GM15510 (cell line): ENCODE measurements around the gene LYRM9.

Experiments
- POLR2A ChIP-seq: IDR thresholded peaks from 3 replicates; pipeline ENCODE4 v1.6.1; 2011; ENCODE audit warnings: borderline replicate concordance; ENCODE audit not compliant: insufficient read length; ENCODE audit errors: extremely low read depth

The LYRM9 gene

GRCh38 chr17:27895123-27895895, 2.1 kb upstream of the LYRM9 start:
- no peak for TF ChIP-seq POLR2A

- TF ChIP-seq POLR2A, result no peak
These were observed 807 bp upstream of the LYRM9 start for GRCh38 chr17:27893841-27894503.

DNA sequence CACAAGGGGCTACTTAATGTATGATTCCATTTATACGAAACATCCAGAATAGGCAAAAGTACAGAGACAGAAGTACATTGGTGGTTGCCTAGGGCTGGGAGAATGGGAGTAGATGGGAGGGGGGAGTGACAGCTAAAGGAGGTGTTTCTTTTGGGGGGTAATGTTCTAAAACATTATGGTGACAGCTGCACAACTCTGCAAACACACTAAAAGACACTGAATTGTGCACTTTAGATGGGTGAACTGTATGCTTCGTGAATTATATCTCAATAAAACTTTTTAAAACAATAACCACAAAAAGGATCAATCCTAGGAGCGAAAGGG, 661 bp downstream of the LYRM9 start:
- TF ChIP-seq POLR2A, result no peak

- no peak for TF ChIP-seq POLR2A
These were observed 1.3 kb downstream of the LYRM9 start for GRCh38 chr17:27891841-27892240.

DNA sequence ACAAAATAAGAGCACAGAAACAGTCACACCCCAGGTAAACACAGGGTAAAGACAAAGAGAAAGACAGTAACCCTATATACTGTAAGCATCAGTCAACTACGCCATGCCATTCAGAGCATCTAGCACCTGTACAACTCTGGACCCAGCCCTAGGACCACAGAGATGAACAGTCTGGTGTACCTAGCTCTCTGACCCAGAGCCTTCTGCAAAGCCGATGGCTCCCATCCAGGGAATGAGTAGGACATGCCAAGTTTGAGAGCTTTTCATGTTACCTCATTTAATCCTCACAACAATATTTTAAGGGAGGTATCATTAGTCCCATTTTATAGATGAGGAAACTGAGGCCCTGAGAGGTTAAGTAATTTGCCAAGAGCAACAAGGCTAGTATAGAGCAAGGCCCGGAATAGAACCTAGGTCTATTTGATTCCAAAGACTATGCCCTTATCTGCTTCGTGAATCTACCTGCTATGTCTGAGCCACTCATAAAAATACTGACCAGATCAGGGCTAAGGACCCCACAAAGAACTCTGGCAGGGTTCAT, 3.4 kb downstream of the LYRM9 start:
- TF ChIP-seq POLR2A, result no peak

DNA sequence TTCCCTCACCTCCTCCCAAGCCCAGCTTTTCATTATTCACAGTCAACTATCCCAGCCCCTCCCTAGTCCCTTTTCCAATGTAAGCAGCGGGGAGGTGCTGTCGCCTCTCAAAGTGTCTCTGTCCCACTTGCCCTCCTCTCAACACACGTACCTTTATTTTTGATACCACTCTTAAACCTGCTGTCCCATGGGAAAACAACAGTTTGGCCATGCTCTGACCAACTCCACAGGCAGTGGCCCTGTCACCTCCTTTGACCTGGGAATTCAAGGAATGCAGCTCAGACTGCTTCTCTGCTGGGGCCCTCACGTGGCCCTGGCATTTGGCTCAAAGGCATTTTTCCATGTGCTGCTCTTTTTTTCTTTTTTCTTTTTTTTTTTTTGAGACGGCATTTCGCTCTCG, 4.2 kb downstream of the LYRM9 start:
- no peak for TF ChIP-seq POLR2A

DNA sequence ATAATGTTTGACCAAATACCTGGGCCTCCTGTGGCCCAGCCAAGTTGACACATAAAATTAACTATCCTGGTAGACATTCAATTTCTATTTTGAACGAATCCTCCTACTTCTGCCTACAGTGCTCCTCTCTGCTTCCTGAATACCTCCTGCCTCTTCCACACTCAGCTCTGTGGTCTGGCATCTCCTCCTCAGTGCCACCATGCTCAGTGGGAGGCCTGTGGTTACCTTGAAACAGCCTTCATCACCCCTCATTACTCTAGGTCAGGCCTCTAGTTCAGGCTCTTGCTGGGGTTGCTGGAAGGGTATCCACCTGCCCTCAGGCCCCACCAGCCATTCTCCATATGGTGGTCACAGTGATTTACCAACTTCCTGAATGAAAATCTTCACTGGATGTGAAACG, 5.1 kb downstream of the LYRM9 start:
- TF ChIP-seq POLR2A, result no peak

DNA sequence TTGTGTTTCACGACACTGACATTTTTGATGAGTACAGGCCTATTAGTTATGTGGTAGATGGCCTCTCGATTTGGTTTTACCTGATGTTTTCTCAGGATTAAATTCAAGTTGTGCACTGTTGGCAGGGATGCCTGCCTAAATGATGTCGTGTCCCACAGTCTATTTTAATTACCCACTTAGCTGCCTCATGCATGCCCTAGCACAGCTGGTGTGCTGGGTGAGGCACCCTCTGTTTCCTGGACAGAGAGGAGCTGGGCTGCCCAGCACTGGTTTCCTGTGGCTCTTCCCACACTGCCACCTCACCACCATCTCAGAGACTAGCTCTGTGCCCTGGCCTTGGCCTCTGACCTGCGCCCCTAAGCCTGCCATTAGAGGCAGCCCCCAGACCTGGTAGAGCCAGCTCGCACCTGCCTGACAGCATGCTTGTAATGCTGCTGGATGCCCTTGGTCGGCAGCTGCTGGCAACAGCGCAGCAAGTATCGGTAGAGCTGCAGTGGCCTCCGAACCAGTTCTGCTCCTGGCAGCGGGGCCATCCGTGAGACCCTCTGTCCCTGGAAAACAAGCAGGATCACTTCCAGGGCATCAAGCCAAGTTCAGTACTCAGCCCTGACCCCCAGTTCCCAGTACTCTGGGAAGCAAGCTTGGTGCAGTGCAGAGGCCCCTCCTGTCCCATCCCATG, 10.9 kb downstream of the LYRM9 start:
- no peak for TF ChIP-seq POLR2A

- TF ChIP-seq POLR2A, result no peak
These were observed 13.1 kb downstream of the LYRM9 start for GRCh38 chr17:27879987-27880608.

GRCh38 chr17:27878776-27879562, 14.2 kb downstream of the LYRM9 start:
- no peak for TF ChIP-seq POLR2A

GRCh38 chr17:27873746-27874145, 19.4 kb downstream of the LYRM9 start:
- TF ChIP-seq POLR2A, result no peak

- no peak for TF ChIP-seq POLR2A
These were observed 20.0 kb downstream of the LYRM9 start for GRCh38 chr17:27873211-27873610.

DNA sequence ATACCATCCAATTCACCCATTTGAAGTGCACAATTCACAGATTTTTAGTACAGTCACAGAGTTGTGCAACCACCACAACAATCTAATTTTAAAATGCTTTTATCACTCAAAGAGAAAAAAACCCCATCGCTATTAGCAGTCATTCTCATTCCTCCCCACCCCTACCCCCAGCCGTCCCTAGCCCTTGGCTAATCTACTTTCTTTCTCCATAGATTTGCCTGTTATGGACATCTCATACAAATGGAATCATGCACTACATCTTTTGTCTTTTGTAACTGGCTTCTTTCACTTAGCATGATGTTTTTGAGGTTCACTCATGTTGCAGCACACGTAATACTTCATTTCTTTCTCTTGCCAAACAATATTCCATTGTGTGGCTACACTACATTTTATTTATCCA, 20.4 kb downstream of the LYRM9 start:
- TF ChIP-seq POLR2A, result no peak

DNA sequence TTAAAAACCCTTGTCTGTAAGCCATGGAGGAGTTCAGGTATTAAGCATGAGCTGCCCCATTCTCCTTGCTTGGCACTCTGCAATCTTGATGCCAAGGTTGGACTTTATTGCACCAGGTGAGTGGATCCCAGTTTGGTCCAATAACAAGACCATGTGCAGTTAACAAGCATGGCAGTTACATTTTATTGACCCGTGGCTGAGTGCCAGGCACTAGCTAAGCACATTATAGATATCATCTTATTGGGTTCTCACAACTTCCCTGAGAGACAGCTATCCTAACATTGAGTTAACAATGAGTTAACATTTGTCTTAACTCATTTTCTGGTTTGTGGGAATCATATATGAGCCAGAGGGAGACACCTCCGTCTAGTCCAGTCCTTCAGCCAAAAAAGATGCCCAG, 21.8 kb downstream of the LYRM9 start:
- no peak for TF ChIP-seq POLR2A
